Keratinocyte (primary cell): ENCODE measurements around the gene TET1. TPM values are rescaled to one million over a fixed set of nuclear protein-coding genes. Genes with fewer than 3 reads are reported as not detected.

ENCODE experiments used
- DNase-seq: peaks from one replicate; pipeline ENCODE4 v3.0.0-alpha.2; 2011; ENCODE audit warnings: low read depth, missing footprints, low spot score
- FAIRE-seq: peaks from 2 replicates; lab custom pipeline; 2011; peaks lifted over from hg19 to GRCh38; lab: Jason Lieb, UNC
- H2AFZ ChIP-seq: 2 replicates; pipeline ENCODE4 v1.6.0; 2012; ENCODE audit warnings: low read length, control low read depth, inconsistent platforms; ENCODE audit not compliant: control insufficient read depth
- H3K27ac ChIP-seq: 2 replicates; pipeline ENCODE4 v1.5.1; 2011; ENCODE audit warnings: low read length; ENCODE audit not compliant: control insufficient read depth, insufficient read depth
- H3K27me3 ChIP-seq: 3 replicates; pipeline ENCODE4 v1.6.0; 2011; ENCODE audit warnings: low read length; ENCODE audit not compliant: control insufficient read depth, insufficient read depth; ENCODE audit errors: extremely low read depth
- H3K36me3 ChIP-seq, 2 experiments: 2 replicates in 1 of 2; 3 replicates in 1 of 2; pipeline ENCODE4 v1.5.1; 2011; ENCODE audit warnings: low read length in 2 of 2, mild to moderate bottlenecking in 1 of 2; ENCODE audit not compliant: control insufficient read depth in 2 of 2, insufficient read depth in 2 of 2; ENCODE audit errors: extremely low read depth in 1 of 2
- H3K4me1 ChIP-seq: 3 replicates; pipeline ENCODE4 v1.5.1; 2011; ENCODE audit warnings: low read length; ENCODE audit not compliant: control insufficient read depth, insufficient read depth; ENCODE audit errors: extremely low read depth
- H3K4me2 ChIP-seq: 3 replicates; pipeline ENCODE4 v1.6.0; 2011; ENCODE audit warnings: low read depth, low read length; ENCODE audit not compliant: control insufficient read depth, insufficient read depth; ENCODE audit errors: extremely low read depth
- H3K4me3 ChIP-seq, 3 experiments: fragments of 200-600 bp in 1 of 3; sonication (generic) in 1 of 3; 2 replicates in 2 of 3; 3 replicates in 1 of 3; pipeline ENCODE4 v1.5.1; 2011 to 2016; ENCODE audit warnings: low read length in 3 of 3, mild to moderate bottlenecking in 3 of 3, control low read depth in 2 of 3, inconsistent platforms in 1 of 3, low read depth in 1 of 3, mixed read lengths in 1 of 3, mixed run types in 1 of 3, moderate library complexity in 1 of 3; ENCODE audit not compliant: control insufficient read depth in 2 of 3, insufficient read depth in 2 of 3; ENCODE audit errors: extremely low read depth in 1 of 3
- H3K79me2 ChIP-seq: 2 replicates; pipeline ENCODE4 v1.6.0; 2012; ENCODE audit warnings: low read length; ENCODE audit not compliant: control insufficient read depth, insufficient read depth
- H3K9ac ChIP-seq: 3 replicates; pipeline ENCODE4 v1.6.0; 2011; ENCODE audit warnings: low read length; ENCODE audit not compliant: control insufficient read depth, insufficient read depth; ENCODE audit errors: extremely low read depth
- H3K9me1 ChIP-seq: 3 replicates; pipeline ENCODE4 v1.6.0; 2011; ENCODE audit warnings: low read length; ENCODE audit not compliant: control insufficient read depth, insufficient read depth; ENCODE audit errors: extremely low read depth
- H3K9me3 ChIP-seq: 2 replicates; pipeline ENCODE4 v1.5.1; 2012; ENCODE audit warnings: low read depth, low read length; ENCODE audit not compliant: control insufficient read depth
- H4K20me1 ChIP-seq: 3 replicates; pipeline ENCODE4 v1.6.0; 2011; ENCODE audit warnings: low read length; ENCODE audit not compliant: control insufficient read depth, insufficient read depth; ENCODE audit errors: extremely low read depth
- CTCF ChIP-seq, 3 experiments: IDR thresholded peaks in 1 of 3; conservative IDR thresholded peaks in 1 of 3; optimal IDR thresholded peaks in 1 of 3; 2 replicates in 2 of 3; 3 replicates in 1 of 3; pipeline versions ENCODE3 to v1.5.1; 2011; ENCODE audit warnings: low read length in 3 of 3, mild to moderate bottlenecking in 3 of 3, moderate library complexity in 2 of 3, control low read depth in 1 of 3, inconsistent platforms in 1 of 3; ENCODE audit not compliant: insufficient read depth in 2 of 3; ENCODE audit errors: extremely low read depth in 1 of 3
- EZH2 ChIP-seq: IDR thresholded peaks from one replicate; pipeline ENCODE4 v1.6.1; 2012; ENCODE audit warnings: inconsistent platforms, mild to moderate bottlenecking, low read length, moderate library complexity
- dilution Hi-C: fragments of 300-500 bp; cut with MboI; formaldehyde crosslinking; loops from one replicate; pipeline ENCODE4 v1.7.0; 2020; ENCODE audit warnings: low sequenced_read_pairs; ENCODE audit not compliant: extremely low pct_ligation_motif_present
- polyA plus RNA-seq, 5 experiments: library from polyadenylated mRNA; depleted of rRNA in 3 of 5; stranded (reverse) in 3 of 5; stranded (forward) in 1 of 5; unstranded in 1 of 5; fragments of >200 nt; gene quantifications; 1 replicate in 1 of 5; 2 replicates in 3 of 5; 3 replicates in 1 of 5; pipeline versions ENCODE4 v1.2.1 to v1.2.3, GENCODE V29; 2011 to 2012; ENCODE audit warnings: missing spikeins in 2 of 5, low read depth in 1 of 5, low replicate concordance in 1 of 5

Gene TET1
- polyA plus RNA-seq, 1 donor (not counting 4 experiments of a cell fraction or from before 2014, with no cell fraction given): 0.08 TPM

- Histone ChIP-seq H3K4me3 (no peak overlapping the region), H3K9me1 (no peaks in the 10 kb centered on the region), H3K4me2 (no peak overlapping the region), H3K4me1 (no peaks in the 10 kb centered on the region), H3K9me3 (no peaks in the 10 kb centered on the region), H4K20me1 (no peaks in the 10 kb centered on the region), H3K27ac (no peak overlapping the region), H3K27me3 (no peaks in the 10 kb centered on the region), H3K36me3 (no peaks in the 10 kb centered on the region), H3K9ac (no peak overlapping the region), H2AFZ (no peak overlapping the region), H3K79me2 (no peaks in the 10 kb centered on the region)
- DNase-seq (no peak), FAIRE-seq (no peak)
- TF ChIP-seq CTCF (optimal IDR thresholded peaks at IDR 0.05 in 1 of 3, IDR thresholded peaks at IDR 0.05 in 1 of 3, conservative IDR thresholded peaks at IDR 0.05 in 1 of 3; ENCODE audit: extremely low read depth in 1 of 3, insufficient read depth in 2 of 3, low read length in 3 of 3): no peak
- no peak for TF ChIP-seq EZH2
- dilution Hi-C loops: no loop called here
These were observed 73.1 kb downstream of the TET1 start for GRCh38 chr10:68633281-68633680.

GRCh38 chr10:68633816-68634466 lies 73.8 kb downstream of the TET1 start:
- Histone ChIP-seq H3K27me3 (no peaks in the 10 kb centered on the region), H3K36me3 (no peaks in the 10 kb centered on the region), H3K9ac (no peak overlapping the region), H3K4me1 (no peaks in the 10 kb centered on the region), H3K4me2 (no peak overlapping the region), H3K9me1 (no peaks in the 10 kb centered on the region), H3K9me3 (no peaks in the 10 kb centered on the region), H3K4me3 (no peak overlapping the region), H4K20me1 (no peaks in the 10 kb centered on the region), H2AFZ (no peak overlapping the region), H3K79me2 (no peaks in the 10 kb centered on the region), H3K27ac (no peak overlapping the region)
- DNase-seq: no peak
- dilution Hi-C loops: no loop called here
- no peak for FAIRE-seq
- TF ChIP-seq CTCF (optimal IDR thresholded peaks at IDR 0.05 in 1 of 3, IDR thresholded peaks at IDR 0.05 in 1 of 3, conservative IDR thresholded peaks at IDR 0.05 in 1 of 3; ENCODE audit: extremely low read depth in 1 of 3, insufficient read depth in 2 of 3, low read length in 3 of 3) (no peak), EZH2 (no peak)
